SHP77 (cell line): Measurements from ENCODE around the gene CARHSP1.
"Not testable (repeated sequence)": the region's sequence is repeated elsewhere in the genome, so short reads cannot be mapped to it uniquely, and the experiment has no call there.

ENCODE experiments used
- DNase-seq, 2 experiments: peaks; one replicate each; lab custom pipeline; 2025; lab: John Stamatoyannopoulos, UW

The CARHSP1 gene

GRCh38 chr16:8872071-8872470 is 3.3 kb upstream of the CARHSP1 start:
- DNase-seq: no peak

GRCh38 chr16:8869988-8870241 is 1.1 kb upstream of the CARHSP1 start:
- DNase-seq: not testable (repeated sequence)

GRCh38 chr16:8869212-8869987 is 594 bp upstream of the CARHSP1 start:
- DNase-seq: peak in 1 of 2 experiments; percentile 56

GRCh38 chr16:8867932-8868415 is 832 bp downstream of the CARHSP1 start:
- DNase-seq: no peak

GRCh38 chr16:8867216-8867931 is 1.4 kb downstream of the CARHSP1 start:
- DNase-seq: no peak

- no peak for DNase-seq
Measured at GRCh38 chr16:8866884-8867215, 2.0 kb downstream of the CARHSP1 start.

GRCh38 chr16:8866118-8866883 is 2.5 kb downstream of the CARHSP1 start:
- no peak for DNase-seq

- no peak for DNase-seq
Measured at GRCh38 chr16:8865145-8865882, 3.5 kb downstream of the CARHSP1 start.

GRCh38 chr16:8864480-8865110 is 4.2 kb downstream of the CARHSP1 start:
- no peak for DNase-seq

GRCh38 chr16:8863594-8864424 is 5.0 kb downstream of the CARHSP1 start:
- no peak for DNase-seq

GRCh38 chr16:8862309-8863130 is 6.3 kb downstream of the CARHSP1 start:
- no peak for DNase-seq

GRCh38 chr16:8861563-8862308 is 7.1 kb downstream of the CARHSP1 start:
- no peak for DNase-seq

- no peak for DNase-seq
Measured at GRCh38 chr16:8859913-8860881, 8.6 kb downstream of the CARHSP1 start.

- no peak for DNase-seq
Measured at GRCh38 chr16:8858994-8859912, 9.6 kb downstream of the CARHSP1 start.

- DNase-seq: no peak
Measured at GRCh38 chr16:8855972-8856371, 12.8 kb downstream of the CARHSP1 start.

GRCh38 chr16:8855051-8855786 is 13.6 kb downstream of the CARHSP1 start:
- no peak for DNase-seq
